Loucy (cell line): ENCODE results near the gene CEP152.

Experiments used
- H2AFZ ChIP-seq: fragments of 200-600 bp; sonication (generic); 2 replicates; pipeline ENCODE4 v1.6.0; 2016; ENCODE audit warnings: antibody characterized with exemption, mild to moderate bottlenecking, low read length, moderate library complexity
- H3F3A ChIP-seq: fragments of 200-600 bp; 2 replicates; pipeline ENCODE4 v1.6.0; 2016; ENCODE audit warnings: antibody characterized with exemption, low read depth, mild to moderate bottlenecking
- H3K27me3 ChIP-seq: fragments of 200-600 bp; sonication (generic); 2 replicates; pipeline ENCODE4 v1.6.1; 2014; ENCODE audit warnings: low read length, mild to moderate bottlenecking; ENCODE audit not compliant: insufficient read depth, poor library complexity, severe bottlenecking
- H3K36me3 ChIP-seq: fragments of 200-600 bp; sonication (generic); 2 replicates; pipeline ENCODE4 v1.6.1; 2016; ENCODE audit warnings: low read length; ENCODE audit not compliant: insufficient read depth
- H3K4me1 ChIP-seq: fragments of 200-600 bp; sonication (generic); 2 replicates; pipeline ENCODE4 v1.5.1; 2014; ENCODE audit warnings: low read length, mild to moderate bottlenecking; ENCODE audit not compliant: insufficient read depth, poor library complexity, severe bottlenecking
- H3K4me2 ChIP-seq: fragments of 200-600 bp; sonication (generic); 2 replicates; pipeline ENCODE4 v1.6.0; 2014; ENCODE audit warnings: antibody characterized with exemption, low read length, low read depth, mild to moderate bottlenecking; ENCODE audit not compliant: poor library complexity, severe bottlenecking
- H3K4me3 ChIP-seq: fragments of 200-600 bp; sonication (generic); 2 replicates; pipeline ENCODE4 v1.5.1; 2014; ENCODE audit warnings: low read length, mild to moderate bottlenecking, mixed read lengths; ENCODE audit not compliant: poor library complexity, severe bottlenecking
- H3K79me2 ChIP-seq: fragments of 200-600 bp; sonication (generic); 2 replicates; pipeline ENCODE4 v1.6.1; 2014; ENCODE audit warnings: low read length; ENCODE audit not compliant: insufficient read depth
- H3K9ac ChIP-seq: fragments of 200-600 bp; sonication (generic); 2 replicates; pipeline ENCODE4 v1.6.0; 2014; ENCODE audit warnings: mild to moderate bottlenecking, low read depth, low read length, moderate library complexity; ENCODE audit not compliant: poor library complexity, severe bottlenecking
- H3K9me2 ChIP-seq: fragments of 200-600 bp; sonication (generic); replicated peaks from 2 replicates; pipeline ENCODE4 v1.6.1; 2016; ENCODE audit warnings: low read depth, low read length, mixed read lengths
- H3K9me3 ChIP-seq: fragments of 200-600 bp; sonication (generic); 2 replicates; pipeline ENCODE4 v1.6.1; 2014; ENCODE audit warnings: mild to moderate bottlenecking, antibody characterized with exemption, low read length, low read depth; ENCODE audit not compliant: insufficient read depth
- H4K20me1 ChIP-seq: fragments of 200-600 bp; sonication (generic); 2 replicates; pipeline ENCODE4 v1.6.0; 2014; ENCODE audit warnings: antibody characterized with exemption, low read length, mild to moderate bottlenecking; ENCODE audit not compliant: insufficient read depth, poor library complexity, severe bottlenecking
- EZH2phosphoT487 ChIP-seq: fragments of 200-600 bp; IDR thresholded peaks from 2 replicates; pipeline ENCODE4 v1.6.1; 2018; ENCODE audit warnings: antibody characterized with exemption, mild to moderate bottlenecking, moderate library complexity, borderline replicate concordance
- TF ChIP-seq, protein P1 (sequence below): fragments of 200-600 bp; sonication (generic); conservative IDR thresholded peaks from 2 replicates; pipeline ENCODE4 v1.5.1; 2014; ENCODE audit warnings: mild to moderate bottlenecking, antibody characterized with exemption, low read length

The CEP152 gene

DNA sequence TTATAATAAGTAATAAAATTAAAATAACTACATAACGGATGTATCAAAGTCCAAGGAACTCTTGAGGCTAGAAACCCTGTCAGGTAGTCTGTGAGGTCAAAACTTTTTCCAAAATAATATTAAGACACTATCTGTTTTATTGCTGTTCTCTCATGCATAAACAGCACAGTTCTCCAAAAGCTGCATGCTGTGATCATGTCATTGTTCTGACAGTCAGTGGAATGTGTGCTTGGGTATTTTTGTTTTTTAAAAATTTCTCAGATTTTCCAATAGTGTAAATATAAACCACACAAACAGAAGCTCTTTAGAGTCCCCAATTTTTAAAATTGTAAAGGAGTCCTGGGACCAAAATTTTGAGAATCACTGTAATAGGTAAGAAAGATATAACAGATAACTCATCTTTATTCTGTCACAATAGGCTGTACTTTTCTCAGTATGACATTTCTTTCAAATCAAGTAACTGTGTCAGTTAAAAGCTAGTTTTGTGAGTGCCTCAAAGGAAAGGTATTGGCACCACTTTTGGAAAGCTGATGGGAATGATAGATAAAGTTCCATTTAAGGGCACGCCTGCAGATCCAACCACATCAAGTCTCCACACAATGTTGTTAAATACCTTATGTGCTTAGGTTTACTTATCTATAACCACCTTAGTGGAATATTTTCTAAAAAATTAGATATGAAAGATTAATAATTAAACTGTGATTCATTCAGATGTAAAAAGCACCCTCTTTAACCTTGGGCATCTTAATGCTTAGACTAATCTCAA, 49.3 kb downstream of the CEP152 start:
- Histone ChIP-seq H2AFZ (no peak overlapping the region), H3K4me1 (peaks cover 7% of the 10 kb centered on the region), H3K36me3 (peaks cover 76% of the 10 kb centered on the region; the same call in 1 of the 2 replicates), H3K27me3 (no peaks in the 10 kb centered on the region), H3K4me3 (no peak overlapping the region), H3K79me2 (no peaks in the 10 kb centered on the region), H3K4me2 (no peak overlapping the region), H3K9me3 (no peaks in the 10 kb centered on the region), H3K9me2 (no peaks in the 10 kb centered on the region), H3K9ac (no peak overlapping the region), H4K20me1 (no peaks in the 10 kb centered on the region), H3F3A (no peaks in the 10 kb centered on the region)
- no peak for TF ChIP-seq EZH2phosphoT487
- TF ChIP-seq, protein P1, sequence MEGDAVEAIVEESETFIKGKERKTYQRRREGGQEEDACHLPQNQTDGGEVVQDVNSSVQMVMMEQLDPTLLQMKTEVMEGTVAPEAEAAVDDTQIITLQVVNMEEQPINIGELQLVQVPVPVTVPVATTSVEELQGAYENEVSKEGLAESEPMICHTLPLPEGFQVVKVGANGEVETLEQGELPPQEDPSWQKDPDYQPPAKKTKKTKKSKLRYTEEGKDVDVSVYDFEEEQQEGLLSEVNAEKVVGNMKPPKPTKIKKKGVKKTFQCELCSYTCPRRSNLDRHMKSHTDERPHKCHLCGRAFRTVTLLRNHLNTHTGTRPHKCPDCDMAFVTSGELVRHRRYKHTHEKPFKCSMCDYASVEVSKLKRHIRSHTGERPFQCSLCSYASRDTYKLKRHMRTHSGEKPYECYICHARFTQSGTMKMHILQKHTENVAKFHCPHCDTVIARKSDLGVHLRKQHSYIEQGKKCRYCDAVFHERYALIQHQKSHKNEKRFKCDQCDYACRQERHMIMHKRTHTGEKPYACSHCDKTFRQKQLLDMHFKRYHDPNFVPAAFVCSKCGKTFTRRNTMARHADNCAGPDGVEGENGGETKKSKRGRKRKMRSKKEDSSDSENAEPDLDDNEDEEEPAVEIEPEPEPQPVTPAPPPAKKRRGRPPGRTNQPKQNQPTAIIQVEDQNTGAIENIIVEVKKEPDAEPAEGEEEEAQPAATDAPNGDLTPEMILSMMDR: no peak

DNA sequence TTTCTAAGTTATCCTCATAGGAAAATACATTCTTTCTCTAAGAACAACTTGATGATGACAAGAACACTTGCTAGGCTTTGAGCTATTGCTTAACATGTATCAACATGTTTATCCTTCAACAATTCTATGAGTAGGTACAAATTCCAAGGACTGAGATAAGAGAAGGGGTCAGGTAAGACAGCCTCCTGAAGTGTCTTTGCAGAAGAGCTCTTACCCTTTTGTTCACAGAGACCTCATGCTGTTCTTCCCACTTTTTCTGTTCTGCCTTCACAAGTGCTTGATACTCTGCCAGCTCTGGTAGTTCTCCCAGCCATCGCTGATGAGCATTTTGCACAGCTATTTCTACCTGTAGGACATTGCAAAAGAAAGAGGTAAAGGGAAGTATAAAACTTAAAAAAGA, 50.9 kb downstream of the CEP152 start:
- Histone ChIP-seq H3K27me3 (no peaks in the 10 kb centered on the region), H3K4me2 (no peak overlapping the region), H2AFZ (no peak overlapping the region), H3K79me2 (no peaks in the 10 kb centered on the region), H3F3A (no peaks in the 10 kb centered on the region), H3K9me3 (no peaks in the 10 kb centered on the region), H3K4me1 (peaks cover 2% of the 10 kb centered on the region), H3K36me3 (peaks cover 79% of the 10 kb centered on the region; the same call in 1 of the 2 replicates), H3K9ac (no peak overlapping the region), H3K4me3 (no peak overlapping the region), H3K9me2 (no peaks in the 10 kb centered on the region), H4K20me1 (no peaks in the 10 kb centered on the region)
- TF ChIP-seq, protein P1: no peak
- TF ChIP-seq EZH2phosphoT487: no peak

DNA sequence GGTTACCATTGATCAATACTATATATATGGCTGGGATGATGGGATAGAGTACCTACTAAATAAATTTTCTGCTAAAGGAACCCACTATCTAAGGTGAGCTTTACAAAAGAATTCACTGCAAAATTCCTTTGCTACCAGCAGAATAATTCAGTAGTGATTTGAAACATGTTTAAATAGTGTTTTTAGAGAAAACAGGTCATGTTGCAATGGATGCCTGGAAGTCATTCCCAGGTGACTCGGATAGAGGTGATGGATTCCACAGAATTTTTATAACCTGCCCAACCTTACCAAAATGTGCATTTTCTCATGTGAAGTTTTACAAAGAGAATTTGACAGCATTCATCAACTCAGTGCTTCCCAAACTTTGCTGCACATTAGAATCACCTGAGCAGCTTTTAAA, 53.2 kb downstream of the CEP152 start:
- TF ChIP-seq EZH2phosphoT487: no peak
- TF ChIP-seq, protein P1: no peak
- no peak overlapping the region for H3K4me3 ChIP-seq
- H3K9me3 ChIP-seq: no peaks in the 10 kb centered on the region
- H3K9ac ChIP-seq: no peak overlapping the region
- H3K27me3 ChIP-seq: no peaks in the 10 kb centered on the region
- no peaks in the 10 kb centered on the region for H3K9me2 ChIP-seq
- no peaks in the 10 kb centered on the region for H3F3A ChIP-seq
- H3K36me3 ChIP-seq: peaks cover 71% of the 10 kb centered on the region; the same call in 1 of the 2 replicates
- no peaks in the 10 kb centered on the region for H4K20me1 ChIP-seq
- no peaks in the 10 kb centered on the region for H3K4me1 ChIP-seq
- H2AFZ ChIP-seq: no peak overlapping the region
- no peaks in the 10 kb centered on the region for H3K79me2 ChIP-seq
- no peak overlapping the region for H3K4me2 ChIP-seq
